ENCODE data around the gene MARCHF7.
A peak's percentile ranks its signal among the peaks of the same experiment; 100 is the strongest.
"Not testable (repeated sequence)": the region's sequence is repeated elsewhere in the genome, so short reads cannot be mapped to it uniquely, and the experiment has no call there.

Gene MARCHF7, protein sequence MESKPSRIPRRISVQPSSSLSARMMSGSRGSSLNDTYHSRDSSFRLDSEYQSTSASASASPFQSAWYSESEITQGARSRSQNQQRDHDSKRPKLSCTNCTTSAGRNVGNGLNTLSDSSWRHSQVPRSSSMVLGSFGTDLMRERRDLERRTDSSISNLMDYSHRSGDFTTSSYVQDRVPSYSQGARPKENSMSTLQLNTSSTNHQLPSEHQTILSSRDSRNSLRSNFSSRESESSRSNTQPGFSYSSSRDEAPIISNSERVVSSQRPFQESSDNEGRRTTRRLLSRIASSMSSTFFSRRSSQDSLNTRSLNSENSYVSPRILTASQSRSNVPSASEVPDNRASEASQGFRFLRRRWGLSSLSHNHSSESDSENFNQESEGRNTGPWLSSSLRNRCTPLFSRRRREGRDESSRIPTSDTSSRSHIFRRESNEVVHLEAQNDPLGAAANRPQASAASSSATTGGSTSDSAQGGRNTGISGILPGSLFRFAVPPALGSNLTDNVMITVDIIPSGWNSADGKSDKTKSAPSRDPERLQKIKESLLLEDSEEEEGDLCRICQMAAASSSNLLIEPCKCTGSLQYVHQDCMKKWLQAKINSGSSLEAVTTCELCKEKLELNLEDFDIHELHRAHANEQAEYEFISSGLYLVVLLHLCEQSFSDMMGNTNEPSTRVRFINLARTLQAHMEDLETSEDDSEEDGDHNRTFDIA

GRCh38 chr2:159712143-159712928, at the start of gene MARCHF7:
TSS of gene MARCHF7 (plus strand) at chr2:159712506. CDS start at chr2:159729023, 16,517 bp downstream.
- peak within 1 kb of the TSS; percentile 95 for H3K4me3 ChIP-seq (ENCODE audit: low read length)
- TF ChIP-seq, protein P1, sequence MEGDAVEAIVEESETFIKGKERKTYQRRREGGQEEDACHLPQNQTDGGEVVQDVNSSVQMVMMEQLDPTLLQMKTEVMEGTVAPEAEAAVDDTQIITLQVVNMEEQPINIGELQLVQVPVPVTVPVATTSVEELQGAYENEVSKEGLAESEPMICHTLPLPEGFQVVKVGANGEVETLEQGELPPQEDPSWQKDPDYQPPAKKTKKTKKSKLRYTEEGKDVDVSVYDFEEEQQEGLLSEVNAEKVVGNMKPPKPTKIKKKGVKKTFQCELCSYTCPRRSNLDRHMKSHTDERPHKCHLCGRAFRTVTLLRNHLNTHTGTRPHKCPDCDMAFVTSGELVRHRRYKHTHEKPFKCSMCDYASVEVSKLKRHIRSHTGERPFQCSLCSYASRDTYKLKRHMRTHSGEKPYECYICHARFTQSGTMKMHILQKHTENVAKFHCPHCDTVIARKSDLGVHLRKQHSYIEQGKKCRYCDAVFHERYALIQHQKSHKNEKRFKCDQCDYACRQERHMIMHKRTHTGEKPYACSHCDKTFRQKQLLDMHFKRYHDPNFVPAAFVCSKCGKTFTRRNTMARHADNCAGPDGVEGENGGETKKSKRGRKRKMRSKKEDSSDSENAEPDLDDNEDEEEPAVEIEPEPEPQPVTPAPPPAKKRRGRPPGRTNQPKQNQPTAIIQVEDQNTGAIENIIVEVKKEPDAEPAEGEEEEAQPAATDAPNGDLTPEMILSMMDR (conservative IDR thresholded peaks at IDR 0.05; ENCODE audit: low read length): peak; percentile 49
- DNase-seq (ENCODE audit: low read depth): peak; percentile 96

DNA sequence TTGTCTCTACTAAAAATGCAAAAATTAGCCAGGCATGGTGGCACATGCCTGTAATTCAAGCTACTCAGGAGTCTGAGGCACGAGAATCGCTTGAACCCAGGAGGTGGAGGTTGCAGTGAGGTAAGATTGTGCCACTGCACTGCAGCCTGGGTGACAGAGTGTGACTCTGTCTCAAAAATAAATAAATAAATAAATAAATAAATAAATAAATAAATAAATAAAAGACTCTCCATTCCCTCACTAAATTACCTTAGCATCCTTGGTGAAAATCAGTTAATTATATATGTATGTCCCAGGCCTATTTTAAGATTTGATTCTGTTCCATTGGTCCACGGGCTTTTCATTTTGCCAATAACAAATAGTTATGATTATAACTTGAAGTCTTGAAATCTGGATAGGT, 44.9 kb upstream of the MARCHF7 start:
- not testable (repeated sequence) for DNase-seq (ENCODE audit: low read depth); H3K4me3 ChIP-seq (ENCODE audit: low read length)

DNA sequence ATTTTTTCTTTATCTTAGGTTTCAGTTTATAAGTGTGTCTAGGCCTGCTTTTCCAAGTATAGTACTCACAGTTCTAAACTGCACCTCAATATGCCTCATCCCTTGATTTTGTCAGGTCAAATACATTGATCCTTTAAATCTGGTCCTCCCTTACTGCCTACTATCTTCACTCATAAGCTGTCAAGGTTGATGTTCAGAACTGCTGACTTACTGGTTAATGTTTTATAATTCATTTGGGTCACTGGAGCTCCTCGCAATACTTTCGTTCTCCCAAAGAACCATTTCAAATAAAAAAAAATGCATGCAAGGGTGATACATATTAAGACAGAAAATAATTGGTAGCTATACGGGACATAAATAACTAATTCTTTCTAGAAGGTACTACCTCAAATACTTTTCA, 41.3 kb upstream of the MARCHF7 start:
- no peak overlapping the region for H3K4me3 ChIP-seq (ENCODE audit: low read length)
- TF ChIP-seq, protein P1 (conservative IDR thresholded peaks at IDR 0.05; ENCODE audit: low read length): no peak
- no peak for DNase-seq (ENCODE audit: low read depth)

GRCh38 chr2:159677654-159678053, 34.7 kb upstream of the MARCHF7 start:
- H3K4me3 ChIP-seq (ENCODE audit: low read length): no peak overlapping the region
- TF ChIP-seq, protein P1 (conservative IDR thresholded peaks at IDR 0.05; ENCODE audit: low read length): peak; percentile 42
- DNase-seq (ENCODE audit: low read depth): peak; percentile 19

- TF ChIP-seq, protein P1 (conservative IDR thresholded peaks at IDR 0.05; ENCODE audit: low read length): no peak
- no peak for DNase-seq (ENCODE audit: low read depth)
- no peak overlapping the region for H3K4me3 ChIP-seq (ENCODE audit: low read length)
Measured at GRCh38 chr2:159680692-159681091, 31.6 kb upstream of the MARCHF7 start.

DNA sequence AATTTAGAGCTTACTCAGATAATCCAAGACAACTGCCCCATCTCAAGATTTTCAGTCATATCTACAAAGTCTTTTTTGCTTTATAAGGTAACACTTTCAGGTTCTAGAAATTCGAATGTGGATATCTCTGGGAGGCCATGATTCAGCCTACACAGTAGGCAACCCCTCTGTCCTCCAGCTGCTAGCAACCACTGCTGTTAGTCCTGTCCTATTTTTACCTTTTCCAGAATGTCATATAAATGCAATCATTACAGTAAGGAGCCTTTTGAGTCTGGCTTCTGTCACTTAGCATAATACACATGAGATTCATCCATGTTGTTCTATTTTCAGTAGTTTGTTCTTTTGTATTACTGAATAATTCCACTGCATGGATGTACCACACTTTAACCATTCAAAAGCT, 28.5 kb upstream of the MARCHF7 start:
- TF ChIP-seq, protein P1 (conservative IDR thresholded peaks at IDR 0.05; ENCODE audit: low read length): no peak
- no peak for DNase-seq (ENCODE audit: low read depth)
- no peak overlapping the region for H3K4me3 ChIP-seq (ENCODE audit: low read length)

DNA sequence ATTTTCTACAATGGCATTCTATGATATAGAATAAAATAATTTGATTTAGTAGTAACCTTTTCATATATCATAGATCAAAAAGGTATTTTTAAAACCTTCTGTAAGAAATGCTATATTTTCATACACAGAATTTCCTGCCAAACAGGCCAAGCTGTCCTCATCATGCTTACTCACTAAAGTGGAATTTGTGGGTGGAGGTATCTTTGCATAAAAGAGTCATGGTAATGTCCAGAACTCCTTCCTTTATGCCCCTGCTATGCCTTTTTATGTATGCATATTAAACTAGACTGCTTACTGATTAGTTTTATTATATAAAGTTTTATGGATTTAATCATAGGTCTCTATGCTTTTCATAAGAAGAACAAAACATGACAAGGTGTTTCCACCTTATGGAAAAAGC, 27.5 kb upstream of the MARCHF7 start:
- no peak overlapping the region for H3K4me3 ChIP-seq (ENCODE audit: low read length)
- TF ChIP-seq, protein P1 (conservative IDR thresholded peaks at IDR 0.05; ENCODE audit: low read length): no peak
- DNase-seq (ENCODE audit: low read depth): peak; percentile 39
